Left ventricle myocardium inferior (tissue), 1 donor: Measurements from ENCODE around the gene TMEM250. TPM values are rescaled to one million over a fixed set of nuclear protein-coding genes. Genes with fewer than 3 reads are reported as not detected.

ENCODE experiments used
- DNase-seq: peaks from one replicate; pipeline ENCODE4 v3.0.0-alpha.2; 2020
- H3K27ac ChIP-seq: fragments of 200-600 bp; replicated peaks from 2 replicates; pipeline ENCODE4 v1.8.0; 2021
- H3K27me3 ChIP-seq: fragments of 200-600 bp; 2 replicates; pipeline ENCODE4 v1.8.0; 2021; ENCODE audit warnings: low read depth
- H3K36me3 ChIP-seq: fragments of 200-600 bp; 2 replicates; pipeline ENCODE4 v1.8.0; 2021
- H3K4me1 ChIP-seq: fragments of 200-600 bp; 2 replicates; pipeline ENCODE4 v1.8.0; 2021
- H3K4me3 ChIP-seq: fragments of 200-600 bp; 2 replicates; pipeline ENCODE4 v1.8.0; 2021; ENCODE audit warnings: mild to moderate bottlenecking, moderate library complexity
- H3K9me3 ChIP-seq: fragments of 200-600 bp; replicated peaks from 2 replicates; pipeline ENCODE4 v1.8.0; 2021
- intact Hi-C: fragments of 100-400 bp; cut with micrococcal nuclease; formaldehyde crosslinking; loops from one replicate; pipeline ENCODE4 v1.11.0; 2022
- total RNA-seq: library from RNA; stranded (reverse); fragmentation: NEBNext Ultra II Directional; extraction: Animal tissue kit (Norgen Biotek cat#: 25700); gene quantifications from one replicate; pipeline ENCODE4 v1.2.1, GENCODE V29; 2021
- TF ChIP-seq, protein P1 (sequence below): fragments of 200-600 bp; IDR thresholded peaks from 2 replicates; pipeline ENCODE4 v1.8.0; 2021; ENCODE audit warnings: antibody characterized with exemption, mild to moderate bottlenecking, borderline replicate concordance
- donor health status: DM: no; HTN: yes; CAD: no; lungs with severe emphysema.

Gene TMEM250
- total RNA-seq, 1 donor from 2014 or later = 15.1 TPM

DNA sequence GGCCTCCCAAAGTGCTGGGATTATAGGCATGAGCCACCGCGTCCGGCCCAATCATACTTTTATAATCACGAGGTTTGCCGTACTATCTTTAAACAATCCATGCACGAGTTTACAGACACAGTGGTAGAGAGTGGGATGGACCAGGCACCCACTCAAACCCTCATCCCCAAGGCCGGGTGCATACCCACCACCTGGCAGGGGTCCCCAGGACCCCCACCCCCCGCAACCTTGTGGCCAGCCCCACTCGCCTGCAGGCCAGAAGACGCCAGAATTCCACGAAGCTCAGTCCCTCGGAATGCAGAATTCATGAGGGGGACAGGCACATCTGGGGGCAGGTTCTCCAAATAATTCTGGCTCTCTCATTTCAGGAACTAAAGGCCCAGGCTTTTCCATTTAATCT is 40.7 kb downstream of the TMEM250 start:
- intact Hi-C loops = no loop called here
- TF ChIP-seq, protein P1, sequence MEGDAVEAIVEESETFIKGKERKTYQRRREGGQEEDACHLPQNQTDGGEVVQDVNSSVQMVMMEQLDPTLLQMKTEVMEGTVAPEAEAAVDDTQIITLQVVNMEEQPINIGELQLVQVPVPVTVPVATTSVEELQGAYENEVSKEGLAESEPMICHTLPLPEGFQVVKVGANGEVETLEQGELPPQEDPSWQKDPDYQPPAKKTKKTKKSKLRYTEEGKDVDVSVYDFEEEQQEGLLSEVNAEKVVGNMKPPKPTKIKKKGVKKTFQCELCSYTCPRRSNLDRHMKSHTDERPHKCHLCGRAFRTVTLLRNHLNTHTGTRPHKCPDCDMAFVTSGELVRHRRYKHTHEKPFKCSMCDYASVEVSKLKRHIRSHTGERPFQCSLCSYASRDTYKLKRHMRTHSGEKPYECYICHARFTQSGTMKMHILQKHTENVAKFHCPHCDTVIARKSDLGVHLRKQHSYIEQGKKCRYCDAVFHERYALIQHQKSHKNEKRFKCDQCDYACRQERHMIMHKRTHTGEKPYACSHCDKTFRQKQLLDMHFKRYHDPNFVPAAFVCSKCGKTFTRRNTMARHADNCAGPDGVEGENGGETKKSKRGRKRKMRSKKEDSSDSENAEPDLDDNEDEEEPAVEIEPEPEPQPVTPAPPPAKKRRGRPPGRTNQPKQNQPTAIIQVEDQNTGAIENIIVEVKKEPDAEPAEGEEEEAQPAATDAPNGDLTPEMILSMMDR = no peak
- Histone ChIP-seq H3K27ac (no peak overlapping the region), H3K36me3 (peaks cover 18% of the 10 kb centered on the region), H3K9me3 (no peaks in the 10 kb centered on the region), H3K27me3 (no peaks in the 10 kb centered on the region), H3K4me3 (no peak overlapping the region), H3K4me1 (peaks cover 57% of the 10 kb centered on the region)
- no peak for DNase-seq

DNA sequence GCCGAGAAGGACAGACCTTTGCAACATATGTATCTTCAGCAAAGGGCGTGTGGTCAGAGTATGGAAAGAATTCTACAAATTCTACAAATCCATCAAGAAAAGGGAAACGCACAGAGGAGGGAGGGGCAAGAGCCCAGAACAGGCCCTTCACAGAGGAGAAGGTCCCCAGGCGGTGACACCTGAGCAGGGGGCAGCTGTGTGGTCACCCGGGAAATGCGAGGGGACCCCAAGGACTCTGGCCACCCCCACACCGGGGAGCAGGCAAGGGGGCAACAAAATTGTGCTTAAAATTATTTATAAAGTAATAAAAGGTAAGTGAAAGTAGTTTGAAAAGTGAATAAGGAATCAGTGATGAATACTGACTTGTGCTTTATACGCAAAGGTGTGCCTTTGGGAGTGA is 41.2 kb downstream of the TMEM250 start:
- Histone ChIP-seq H3K4me3 (no peak overlapping the region), H3K4me1 (peaks cover 52% of the 10 kb centered on the region), H3K9me3 (no peaks in the 10 kb centered on the region), H3K36me3 (peaks cover 15% of the 10 kb centered on the region), H3K27me3 (no peaks in the 10 kb centered on the region), H3K27ac (no peak overlapping the region)
- no peak for DNase-seq
- intact Hi-C loops = no loop called here
- TF ChIP-seq, protein P1 = no peak

DNA sequence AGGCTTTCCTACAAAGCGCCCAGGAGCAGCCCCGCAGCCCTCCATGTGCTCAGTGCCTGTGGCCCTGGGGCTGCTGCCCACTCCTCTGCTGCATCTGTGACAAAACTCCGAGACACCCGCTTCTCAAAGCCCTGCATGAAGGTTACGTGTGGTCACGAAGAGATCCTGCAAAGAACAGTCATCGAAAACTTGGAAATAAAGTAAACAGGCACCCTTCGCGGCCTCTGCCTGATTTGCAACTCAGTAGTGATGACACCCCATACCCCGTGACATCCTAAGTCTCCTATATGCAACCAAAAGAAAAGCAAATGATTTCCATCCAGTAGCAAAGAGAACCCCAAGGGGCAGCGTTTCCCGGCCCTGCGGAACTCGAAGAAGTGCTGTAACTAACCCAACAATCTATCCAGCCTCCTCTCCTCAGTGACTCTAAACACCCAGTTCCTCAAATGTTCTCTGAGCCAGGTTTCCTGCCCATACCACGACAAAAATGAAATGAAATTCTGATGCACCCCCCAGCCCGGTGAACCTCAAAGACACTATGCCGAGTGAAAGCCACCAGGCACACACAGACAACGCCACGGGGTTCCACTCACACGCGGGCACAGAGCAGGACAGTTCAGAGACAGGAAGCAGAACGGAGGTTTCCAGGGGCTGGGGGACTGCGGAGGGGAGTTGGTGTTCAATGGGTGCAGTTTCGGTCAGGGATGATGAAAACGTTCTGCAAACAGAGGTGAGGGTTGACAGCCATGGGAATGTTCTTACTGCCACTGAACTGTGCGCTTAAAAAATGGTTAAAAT is 42.6 kb downstream of the TMEM250 start:
- intact Hi-C loops = no loop called here
- H3K27ac ChIP-seq = no peak overlapping the region
- no peak overlapping the region for H3K4me3 ChIP-seq
- no peaks in the 10 kb centered on the region for H3K27me3 ChIP-seq
- TF ChIP-seq, protein P1 = no peak
- no peak for DNase-seq
- peaks cover 15% of the 10 kb centered on the region for H3K36me3 ChIP-seq
- peaks cover 38% of the 10 kb centered on the region for H3K4me1 ChIP-seq
- no peaks in the 10 kb centered on the region for H3K9me3 ChIP-seq

DNA sequence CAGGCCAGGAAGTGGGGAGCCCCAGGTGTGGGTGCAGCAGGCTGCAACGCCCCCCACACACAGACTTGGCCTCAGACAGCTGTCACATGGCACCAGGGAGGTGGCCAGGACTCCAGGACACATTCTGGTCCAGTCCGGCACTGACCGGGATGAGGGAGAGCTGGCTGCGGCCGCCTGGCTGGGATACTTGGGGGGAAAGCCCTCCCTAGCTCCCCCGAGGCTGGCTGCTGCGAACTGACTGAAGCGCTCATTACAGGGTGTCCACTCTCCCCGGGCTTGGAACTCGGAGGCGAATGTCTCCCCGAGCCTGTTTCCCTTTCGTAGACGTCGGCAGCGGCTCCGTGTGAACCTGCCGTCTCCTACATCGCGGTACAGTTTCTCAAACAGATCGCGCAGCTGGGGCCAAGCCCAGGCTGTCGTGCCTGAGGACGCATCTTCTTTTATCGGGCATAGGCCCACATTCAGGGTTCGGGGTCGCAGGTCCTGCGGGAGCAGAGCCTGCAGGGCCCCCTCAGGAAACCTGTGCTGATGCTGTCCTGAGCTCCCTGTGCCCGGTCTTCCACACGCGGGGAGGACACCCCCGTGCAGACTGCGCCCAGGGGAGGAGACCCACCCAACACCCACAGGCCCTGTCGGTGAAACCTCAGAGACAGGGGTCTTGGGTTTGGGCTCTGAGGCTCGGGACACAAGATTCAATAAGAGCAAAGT is 43.4 kb downstream of the TMEM250 start:
- intact Hi-C loops = no loop called here
- DNase-seq = peak; percentile 9
- peaks cover 15% of the 10 kb centered on the region for H3K36me3 ChIP-seq
- TF ChIP-seq, protein P1 = no peak
- H3K4me3 ChIP-seq = no peak overlapping the region
- no peaks in the 10 kb centered on the region for H3K27me3 ChIP-seq
- peaks cover 30% of the 10 kb centered on the region for H3K4me1 ChIP-seq
- H3K27ac ChIP-seq = no peak overlapping the region
- H3K9me3 ChIP-seq = no peaks in the 10 kb centered on the region

DNA sequence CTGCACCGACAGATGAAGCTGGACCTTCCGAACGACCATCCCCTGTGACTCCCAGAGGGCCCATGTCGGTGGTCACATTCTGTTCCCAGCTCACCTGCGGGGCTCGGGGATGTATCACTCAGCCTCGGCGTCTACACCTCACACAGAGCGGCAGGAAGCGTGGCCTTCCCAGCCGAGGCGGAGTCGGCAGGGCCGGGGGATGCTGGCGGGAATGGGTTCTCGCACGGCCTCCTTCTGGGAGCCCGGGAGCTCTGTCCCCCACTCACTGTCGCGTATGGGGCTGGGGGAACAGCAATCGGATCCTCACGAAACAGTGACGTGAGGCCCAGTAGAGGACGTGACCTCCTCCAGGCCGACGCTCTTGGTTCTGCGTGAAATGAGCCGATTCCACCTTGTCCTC is 44.0 kb downstream of the TMEM250 start:
- intact Hi-C loops = no loop called here
- no peak overlapping the region for H3K4me3 ChIP-seq
- TF ChIP-seq, protein P1 = no peak
- H3K27ac ChIP-seq = no peak overlapping the region
- H3K27me3 ChIP-seq = no peaks in the 10 kb centered on the region
- H3K9me3 ChIP-seq = no peaks in the 10 kb centered on the region
- H3K36me3 ChIP-seq = peaks cover 15% of the 10 kb centered on the region
- DNase-seq = peak; percentile 10
- H3K4me1 ChIP-seq = peaks cover 24% of the 10 kb centered on the region

Other genes starting within 250 kb of the TMEM250 start
- 20.0 TPM for gene CAMSAP1, start 211.3 kb downstream of the TMEM250 start, total RNA-seq
- 108 TPM for gene UBAC1, start 157.5 kb downstream of the TMEM250 start, total RNA-seq
- gene NACC2, start 23.6 kb downstream of the TMEM250 start, total RNA-seq = 29.5 TPM
- not detected for gene LHX3, start 86.3 kb upstream of the TMEM250 start, total RNA-seq
- 8.0 TPM for gene QSOX2, start 126.9 kb upstream of the TMEM250 start, total RNA-seq
- gene CCDC187, start 185.2 kb upstream of the TMEM250 start, total RNA-seq = not detected
- gene GPSM1, start 208.7 kb upstream of the TMEM250 start, total RNA-seq = 69.0 TPM
- gene DNLZ, start 244.9 kb upstream of the TMEM250 start, total RNA-seq = 37.6 TPM